SK-N-DZ (cell line): ENCODE measurements around the gene PEMT.

Experiments used
- small RNA-seq, 2 experiments: library from RNA; depleted of rRNA; stranded (forward); fragments of <200 nt; gene quantifications; one replicate each; pipeline ENCODE3, GENCODE V24; 2014

PEMT gene

Small RNA genes lying within 50 kb of the gene (small RNA-seq; reads per million reads assigned to genes)
- gene RF00019 (0 reads per million in 2 experiments), gene RNU6-468P (0 reads per million in 2 experiments)
